Measurements from ENCODE around the gene CHIA.

Gene CHIA

DNA sequence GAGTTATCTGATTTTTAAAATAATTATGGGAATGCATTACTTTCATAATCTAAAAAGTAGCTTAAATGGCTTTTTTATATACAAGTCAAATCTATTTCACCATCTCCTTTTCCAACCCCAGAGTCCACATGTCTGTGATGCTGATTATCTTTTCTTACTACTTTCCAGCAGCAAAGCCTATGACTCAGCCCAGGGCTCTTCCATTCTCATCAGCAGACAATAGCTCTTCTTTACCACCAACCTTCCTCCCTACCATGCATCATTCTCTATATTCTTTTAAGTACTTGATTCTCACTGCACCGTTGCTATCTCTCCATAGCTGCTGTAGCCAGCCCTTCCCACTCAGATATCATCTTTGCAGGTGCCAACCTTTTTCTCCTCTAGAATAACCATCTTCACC is 75.6 kb downstream of the CHIA start:
- DNase-seq (ENCODE audit: low read depth), result no peak

- no peak for DNase-seq (ENCODE audit: low read depth)
These were observed 78.5 kb downstream of the CHIA start for GRCh38 chr1:111369177-111369576.

DNA sequence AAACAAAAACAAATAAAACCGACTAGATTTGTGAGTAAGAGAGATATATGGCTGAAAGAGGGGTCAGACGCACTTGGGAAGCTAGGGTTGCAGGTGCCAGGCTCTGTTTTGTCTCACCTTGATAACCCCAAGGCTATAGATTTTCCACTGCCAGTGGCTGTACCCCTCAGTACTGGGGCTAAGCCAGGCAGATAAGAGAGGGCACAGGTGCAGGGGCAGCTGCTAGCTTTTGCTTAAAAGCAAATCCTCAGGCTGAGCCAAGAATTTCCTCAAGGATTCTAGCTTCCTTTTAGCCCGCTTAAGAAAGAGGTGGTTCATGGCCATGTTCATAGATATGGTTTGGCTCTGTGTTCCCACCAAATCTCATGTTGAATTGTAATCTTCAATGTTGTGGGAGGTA is 79.0 kb downstream of the CHIA start:
- DNase-seq (ENCODE audit: low read depth), result no peak
